Thyroid gland (tissue), 4 donors: Measurements from ENCODE around the gene RPL27. TPM values are rescaled to one million over a fixed set of nuclear protein-coding genes. Genes with fewer than 3 reads are reported as not detected.
"Not testable (repeated sequence)": the region's sequence is repeated elsewhere in the genome, so short reads cannot be mapped to it uniquely, and the experiment has no call there.

ENCODE experiments used
- DNase-seq, 2 donors: peaks; one replicate each; pipeline ENCODE4 v3.0.0-alpha.2; 2019
- H3K27ac ChIP-seq, 3 donors: fragments of 200-600 bp; sonication (generic); 1 replicate in 2 of 3; 2 replicates in 1 of 3; pipeline ENCODE4 v1.5.1; 2016 to 2019; ENCODE audit warnings: mild to moderate bottlenecking in 1 of 3, moderate library complexity in 1 of 3
- H3K27me3 ChIP-seq: fragments of 200-600 bp; sonication (generic); one replicate; pipeline ENCODE4 v1.5.1; 2019
- H3K36me3 ChIP-seq, 2 donors: fragments of 200-600 bp; sonication (generic); one replicate each; pipeline ENCODE4 v1.5.1; 2016 to 2019
- H3K4me1 ChIP-seq, 2 donors: fragments of 200-600 bp; sonication (generic); one replicate each; pipeline ENCODE4 v1.5.1; 2017 to 2019
- H3K4me3 ChIP-seq, 3 donors: fragments of 200-600 bp; sonication (generic); replicated peaks in 1 of 3; 1 replicate in 2 of 3; 2 replicates in 1 of 3; pipeline ENCODE4 v1.5.1; 2016; ENCODE audit warnings: mild to moderate bottlenecking in 1 of 3
- H3K9me3 ChIP-seq: fragments of 200-600 bp; sonication (generic); one replicate; pipeline ENCODE4 v1.5.1; 2017
- POLR2A ChIP-seq, 2 donors: fragments of 450-650 bp; IDR thresholded peaks; one replicate each; pipeline ENCODE4 v1.6.1; 2017; ENCODE audit warnings: antibody characterized with exemption in 2 of 2, mild to moderate bottlenecking in 2 of 2, moderate library complexity in 1 of 2
- WGBS, 2 donors: methylation state at CpG; one replicate each; pipeline ENCODE4 v1.1.5; 2017; 5-methylcytosine and 5-hydroxymethylcytosine counted together
- intact Hi-C: fragments of 100-400 bp; cut with DNase I; formaldehyde crosslinking; loops from one replicate; pipeline ENCODE4 v1.15.1; 2023
- total RNA-seq, 4 donors: library from RNA; depleted of rRNA; stranded (reverse); fragments of >200 nt; gene quantifications; one replicate each; pipeline ENCODE4 v1.2.3, GENCODE V29; 2016
- TF ChIP-seq, protein P1 (sequence below), 6 experiments: fragments of 200-600 bp in 3 of 6; fragments of 450-650 bp in 3 of 6; sonication (generic) in 3 of 6; IDR thresholded peaks; one replicate each; pipeline ENCODE4 v1.5.1; 2016 to 2019; ENCODE audit warnings: antibody characterized with exemption in 6 of 6, mild to moderate bottlenecking in 2 of 6, inconsistent platforms in 1 of 6, moderate library complexity in 1 of 6

Gene RPL27
- total RNA-seq, 4 donors from 2014 or later, result 425 to 1,406 (median 814) TPM

DNA sequence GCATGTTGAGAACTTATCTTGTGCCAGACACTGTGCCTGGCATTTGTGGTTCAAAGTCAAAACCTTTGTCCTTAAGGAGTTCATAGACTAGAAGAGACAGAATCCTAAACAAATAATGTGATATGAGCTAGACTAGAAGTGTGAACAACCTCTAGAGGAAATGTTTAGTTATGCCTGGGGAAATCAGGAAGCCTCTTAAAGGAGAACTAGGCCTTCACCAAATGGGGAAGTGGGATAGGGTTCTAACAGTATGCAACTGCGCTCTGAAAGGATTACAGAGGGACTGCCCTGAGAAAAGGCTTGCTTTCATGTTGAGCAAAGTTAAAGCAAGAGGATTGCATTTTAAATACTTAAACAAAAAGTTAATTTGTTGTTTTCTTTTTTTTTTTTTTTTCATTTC lies 13.0 kb upstream of the RPL27 start:
- 0% methylated on average over 1 of the region's 1 CpG for WGBS, 2 donors
- Histone ChIP-seq H3K27ac (no peak overlapping the region), H3K4me3 (no peak overlapping the region), H3K9me3 (no peaks in the 10 kb centered on the region), H3K27me3 (no peaks in the 10 kb centered on the region), H3K36me3 (peaks cover 42 to 44% of the 10 kb centered on the region in 2 donors), H3K4me1 (peaks cover 10 to 11% of the 10 kb centered on the region in 2 donors)
- no peak for TF ChIP-seq POLR2A (IDR thresholded peaks at IDR 0.05)
- TF ChIP-seq, protein P1, sequence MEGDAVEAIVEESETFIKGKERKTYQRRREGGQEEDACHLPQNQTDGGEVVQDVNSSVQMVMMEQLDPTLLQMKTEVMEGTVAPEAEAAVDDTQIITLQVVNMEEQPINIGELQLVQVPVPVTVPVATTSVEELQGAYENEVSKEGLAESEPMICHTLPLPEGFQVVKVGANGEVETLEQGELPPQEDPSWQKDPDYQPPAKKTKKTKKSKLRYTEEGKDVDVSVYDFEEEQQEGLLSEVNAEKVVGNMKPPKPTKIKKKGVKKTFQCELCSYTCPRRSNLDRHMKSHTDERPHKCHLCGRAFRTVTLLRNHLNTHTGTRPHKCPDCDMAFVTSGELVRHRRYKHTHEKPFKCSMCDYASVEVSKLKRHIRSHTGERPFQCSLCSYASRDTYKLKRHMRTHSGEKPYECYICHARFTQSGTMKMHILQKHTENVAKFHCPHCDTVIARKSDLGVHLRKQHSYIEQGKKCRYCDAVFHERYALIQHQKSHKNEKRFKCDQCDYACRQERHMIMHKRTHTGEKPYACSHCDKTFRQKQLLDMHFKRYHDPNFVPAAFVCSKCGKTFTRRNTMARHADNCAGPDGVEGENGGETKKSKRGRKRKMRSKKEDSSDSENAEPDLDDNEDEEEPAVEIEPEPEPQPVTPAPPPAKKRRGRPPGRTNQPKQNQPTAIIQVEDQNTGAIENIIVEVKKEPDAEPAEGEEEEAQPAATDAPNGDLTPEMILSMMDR (IDR thresholded peaks at IDR 0.05), result no peak
- no peak for DNase-seq
- intact Hi-C loops, result no loop called here

DNA sequence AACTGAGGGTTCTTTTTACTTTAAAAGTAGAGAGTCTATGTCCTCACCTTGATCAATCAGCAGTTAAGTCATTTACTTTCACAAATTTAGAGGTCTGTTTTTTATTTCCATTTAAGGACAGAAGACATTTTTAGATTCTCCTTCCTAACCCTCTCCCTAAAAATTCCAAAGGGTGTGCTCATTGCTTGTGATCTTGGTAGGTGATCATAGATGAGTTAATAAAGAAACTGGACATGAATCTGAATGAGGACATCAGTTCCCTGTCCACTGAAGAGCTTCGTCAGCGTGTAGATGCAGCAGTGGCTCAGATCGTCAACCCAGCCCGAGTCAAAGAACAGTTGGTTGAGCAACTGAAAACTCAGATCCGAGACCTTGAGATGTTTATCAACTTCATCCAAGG lies 9.1 kb upstream of the RPL27 start:
- no peak for DNase-seq
- no peak for TF ChIP-seq POLR2A (IDR thresholded peaks at IDR 0.05)
- no peaks in the 10 kb centered on the region for H3K9me3 ChIP-seq
- H3K27me3 ChIP-seq, result no peaks in the 10 kb centered on the region
- WGBS, 2 donors, result 95 to 97% methylated on average over 5 of the region's 5 CpGs
- intact Hi-C loops, result no loop called here
- no peaks in the 10 kb centered on the region for H3K4me1 ChIP-seq
- peaks cover 60 to 70% of the 10 kb centered on the region in 2 donors for H3K36me3 ChIP-seq
- H3K4me3 ChIP-seq, result no peak overlapping the region
- no peak overlapping the region for H3K27ac ChIP-seq

DNA sequence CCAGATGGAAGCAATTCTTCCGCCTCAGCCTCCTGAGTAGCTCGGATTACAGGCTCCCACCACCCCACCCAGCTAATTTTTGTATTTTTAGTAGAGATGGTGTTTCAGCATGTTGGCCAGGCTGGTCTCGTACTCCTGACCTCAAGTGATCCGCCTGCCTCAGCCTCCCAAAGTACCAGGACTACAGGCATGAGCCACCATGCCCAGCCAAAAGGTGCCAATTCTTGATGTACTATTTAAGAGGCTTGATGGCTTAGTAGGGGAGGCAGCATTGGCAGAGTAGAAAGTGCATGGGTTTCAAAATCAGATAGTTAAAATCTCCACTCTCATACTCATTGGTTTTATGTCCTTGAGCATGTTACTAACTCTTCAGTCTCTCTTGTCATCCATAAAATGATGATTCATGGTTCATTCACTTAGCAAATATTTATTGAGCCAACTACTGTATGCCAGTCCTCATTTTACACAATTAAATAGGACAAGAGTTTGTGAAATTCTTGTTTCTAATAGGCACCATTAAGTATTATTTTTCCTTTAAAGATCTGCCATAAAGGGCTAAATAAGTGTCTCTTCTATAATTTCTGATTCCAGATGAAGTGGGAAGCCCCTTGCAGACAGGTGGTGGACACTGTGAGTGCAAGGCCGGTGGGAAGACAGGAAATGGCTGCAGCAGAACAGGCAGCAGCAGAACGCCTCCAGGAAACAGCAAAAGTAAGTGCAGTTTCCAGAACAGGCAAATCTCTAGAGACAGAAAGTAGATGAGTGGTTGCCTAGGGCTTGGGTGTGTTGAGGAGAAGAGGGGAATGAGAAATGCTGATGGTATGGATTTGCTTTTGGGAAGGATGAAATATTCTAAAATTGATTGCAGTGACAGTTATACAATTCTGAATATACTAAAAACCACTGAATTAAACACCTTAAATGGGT lies 8.2 kb upstream of the RPL27 start:
- peaks cover 60 to 68% of the 10 kb centered on the region in 2 donors for H3K36me3 ChIP-seq
- H3K27ac ChIP-seq, result no peak overlapping the region
- no peak for DNase-seq
- 85 to 93% methylated on average over 6 of the region's 6 CpGs for WGBS, 2 donors
- no peaks in the 10 kb centered on the region for H3K27me3 ChIP-seq
- intact Hi-C loops, result no loop called here
- H3K4me1 ChIP-seq, result no peaks in the 10 kb centered on the region
- TF ChIP-seq POLR2A (IDR thresholded peaks at IDR 0.05), result no peak
- TF ChIP-seq, protein P1 (IDR thresholded peaks at IDR 0.05), result no peak
- H3K9me3 ChIP-seq, result no peaks in the 10 kb centered on the region
- no peak overlapping the region for H3K4me3 ChIP-seq

DNA sequence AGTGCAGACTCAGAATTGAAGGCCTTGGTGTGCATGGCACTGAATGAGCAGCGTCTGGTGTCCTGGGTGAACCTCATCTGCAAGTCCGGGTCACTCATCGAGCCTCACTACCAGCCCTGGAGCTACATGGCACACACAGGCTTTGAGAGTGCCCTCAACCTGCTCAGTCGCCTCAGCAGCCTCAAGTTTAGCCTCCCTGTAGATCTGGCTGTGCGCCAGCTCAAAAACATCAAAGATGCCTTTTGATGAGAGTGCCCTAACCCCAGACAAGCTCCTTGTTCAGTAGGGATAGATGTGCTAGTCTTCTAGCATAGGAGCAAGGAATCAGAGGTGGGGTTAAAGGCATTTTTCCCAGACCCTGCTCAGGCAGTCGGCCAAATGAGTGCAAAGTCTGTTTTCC lies 6.7 kb upstream of the RPL27 start:
- no peak overlapping the region for H3K27ac ChIP-seq
- TF ChIP-seq, protein P1 (IDR thresholded peaks at IDR 0.05), result no peak
- no peak for TF ChIP-seq POLR2A (IDR thresholded peaks at IDR 0.05)
- no peaks in the 10 kb centered on the region for H3K27me3 ChIP-seq
- H3K4me3 ChIP-seq, result no peak overlapping the region
- intact Hi-C loops, result no loop called here
- H3K4me1 ChIP-seq, result no peaks in the 10 kb centered on the region
- peaks cover 49 to 60% of the 10 kb centered on the region in 2 donors for H3K36me3 ChIP-seq
- no peaks in the 10 kb centered on the region for H3K9me3 ChIP-seq
- 92 to 95% methylated on average over 6 of the region's 6 CpGs for WGBS, 2 donors
- DNase-seq, result no peak

DNA sequence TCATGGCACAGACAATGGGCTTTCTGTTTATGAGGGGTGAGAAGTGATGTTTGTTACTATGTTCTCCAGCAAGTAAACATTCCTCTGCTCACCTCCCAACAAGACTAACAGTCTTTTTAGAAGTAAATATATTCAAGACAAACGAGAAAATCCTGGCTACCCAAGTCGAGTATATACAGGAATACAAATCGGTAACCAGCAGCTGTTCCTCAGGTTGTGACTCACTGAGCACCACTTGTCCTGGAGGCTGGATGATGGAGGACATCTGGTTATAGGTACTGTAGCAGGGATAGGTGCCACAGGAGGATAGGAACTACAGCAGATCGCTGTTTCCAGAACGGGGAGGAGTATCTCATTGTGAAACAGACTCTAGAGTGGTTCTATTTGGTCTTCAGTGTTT lies 5.3 kb upstream of the RPL27 start:
- 84 to 94% methylated on average over 5 of the region's 5 CpGs for WGBS, 2 donors
- H3K4me1 ChIP-seq, result peaks cover 0 to 6% of the 10 kb centered on the region in 2 donors
- intact Hi-C loops, result no loop called here
- H3K27ac ChIP-seq, result no peak overlapping the region
- no peak overlapping the region for H3K4me3 ChIP-seq
- DNase-seq, result no peak
- peaks cover 39 to 52% of the 10 kb centered on the region in 2 donors for H3K36me3 ChIP-seq
- no peaks in the 10 kb centered on the region for H3K9me3 ChIP-seq
- no peaks in the 10 kb centered on the region for H3K27me3 ChIP-seq
- no peak for TF ChIP-seq POLR2A (IDR thresholded peaks at IDR 0.05)
- TF ChIP-seq, protein P1 (IDR thresholded peaks at IDR 0.05), result no peak

DNA sequence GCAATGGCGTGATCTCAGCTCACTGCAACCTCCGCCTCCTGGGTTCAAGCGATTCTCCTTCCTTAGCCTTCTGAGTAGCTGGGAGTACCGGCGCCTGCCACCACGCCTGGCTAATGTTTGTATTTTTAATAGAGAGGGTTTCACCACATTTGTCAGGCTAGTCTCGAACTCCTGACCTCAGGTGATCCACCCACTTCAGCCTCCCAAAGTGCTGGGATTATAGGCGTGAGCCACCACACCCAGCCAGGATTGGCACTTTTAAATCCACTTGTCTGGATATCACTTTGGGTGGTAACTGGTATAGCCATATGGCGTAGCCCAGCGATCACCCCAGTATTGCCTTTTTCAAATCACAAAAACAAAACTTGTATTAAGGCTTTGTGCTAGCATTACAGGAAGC lies 4.3 kb upstream of the RPL27 start:
- H3K4me1 ChIP-seq, intact Hi-C loops, H3K9me3 ChIP-seq, H3K4me3 ChIP-seq, H3K27ac ChIP-seq, H3K27me3 ChIP-seq, DNase-seq: not testable (repeated sequence)
- H3K36me3 ChIP-seq, result peaks cover 29 to 41% of the 10 kb centered on the region in 2 donors
- 84 to 87% methylated on average over 10 of the region's 10 CpGs for WGBS, 2 donors
